Suppressor macrophage (primary cell): ENCODE measurements around the gene ZNF138.
"Not testable (repeated sequence)": the region's sequence is repeated elsewhere in the genome, so short reads cannot be mapped to it uniquely, and the experiment has no call there.

Source experiments
- DNase-seq, 4 experiments: peaks; one replicate each; pipeline ENCODE4 v3.0.0-alpha.2; 2020 to 2022

The ZNF138 gene

DNA sequence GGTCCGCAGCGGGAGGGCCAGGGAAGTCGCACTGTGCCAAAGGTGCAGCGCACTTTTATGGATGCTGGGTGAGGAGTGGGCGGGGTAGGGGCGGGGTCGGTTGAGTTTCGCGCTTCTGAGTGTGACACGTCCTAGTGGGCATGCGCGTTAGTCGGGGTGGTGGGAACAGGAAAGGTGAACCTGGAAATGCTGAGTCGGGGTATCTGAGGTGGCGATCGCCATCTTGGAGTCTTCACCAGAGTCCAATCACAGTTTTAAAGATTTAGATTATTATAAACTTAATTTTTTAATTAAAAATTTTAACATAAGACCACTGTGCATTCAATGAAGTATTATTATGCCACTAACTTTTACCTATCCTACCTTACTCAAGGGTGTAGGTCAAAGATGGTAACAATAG, 45.7 kb downstream of the ZNF138 start:
- no peak for DNase-seq

DNA sequence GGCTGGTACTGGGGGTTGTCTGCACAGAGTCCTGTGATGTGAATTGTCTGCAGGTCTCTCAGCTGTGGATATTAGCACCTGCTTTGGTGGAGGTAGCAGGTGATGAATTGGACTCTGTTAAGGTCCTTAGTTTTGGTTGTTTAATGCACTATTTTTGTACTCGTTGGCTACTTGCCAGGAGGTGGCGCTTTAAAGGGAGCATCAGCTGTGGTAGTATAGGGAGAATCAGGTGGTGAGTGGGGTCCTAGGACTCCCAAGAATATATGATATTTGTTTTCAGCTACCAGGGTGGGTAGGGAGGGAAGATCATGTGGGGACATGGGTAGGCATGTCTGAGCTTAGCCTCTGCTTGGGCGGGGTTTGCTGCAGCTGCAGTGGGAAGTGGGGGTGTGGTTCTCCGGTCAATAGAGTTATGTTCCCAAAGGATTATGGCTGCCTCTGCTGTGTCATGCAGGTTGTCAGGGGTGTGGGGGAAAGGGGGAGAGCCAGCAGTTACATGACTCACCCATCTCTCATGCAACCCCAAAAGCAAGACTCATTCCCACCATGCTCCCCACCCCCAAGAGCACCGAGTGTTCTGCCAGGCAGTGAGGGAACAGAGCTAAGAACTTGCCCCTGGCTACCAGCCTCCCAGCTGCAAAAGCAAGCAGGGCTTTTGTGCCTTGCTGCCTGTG, 55.2 kb downstream of the ZNF138 start:
- DNase-seq, result no peak

DNA sequence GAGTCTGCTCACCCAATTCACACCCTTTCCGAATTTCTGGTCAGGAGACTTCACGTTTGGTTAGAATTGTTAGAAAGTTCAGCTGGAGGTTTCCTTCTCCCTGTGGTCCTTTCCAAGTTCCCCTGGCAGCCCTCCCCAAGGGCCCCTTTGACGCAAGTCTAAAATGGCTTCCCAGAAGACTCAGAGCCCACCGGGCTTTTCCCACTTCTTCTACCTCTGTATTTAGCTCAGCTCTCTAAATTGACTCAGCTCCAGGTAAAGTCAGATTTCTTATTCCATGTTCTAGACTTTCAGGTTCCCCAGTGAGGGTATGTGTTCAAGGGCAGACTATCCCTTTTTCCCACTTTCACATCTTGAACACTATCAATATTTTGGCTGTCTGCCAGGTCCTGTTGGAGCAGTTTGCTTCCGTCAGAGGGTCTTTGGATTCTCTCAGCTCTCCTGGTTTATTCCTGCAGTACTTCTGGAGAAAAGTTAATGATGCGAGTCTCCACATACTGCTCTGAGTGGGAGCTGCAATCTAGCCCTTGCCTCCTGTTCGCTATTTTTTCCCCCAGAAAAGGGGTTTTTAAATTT, 55.8 kb downstream of the ZNF138 start:
- DNase-seq, result no peak

DNA sequence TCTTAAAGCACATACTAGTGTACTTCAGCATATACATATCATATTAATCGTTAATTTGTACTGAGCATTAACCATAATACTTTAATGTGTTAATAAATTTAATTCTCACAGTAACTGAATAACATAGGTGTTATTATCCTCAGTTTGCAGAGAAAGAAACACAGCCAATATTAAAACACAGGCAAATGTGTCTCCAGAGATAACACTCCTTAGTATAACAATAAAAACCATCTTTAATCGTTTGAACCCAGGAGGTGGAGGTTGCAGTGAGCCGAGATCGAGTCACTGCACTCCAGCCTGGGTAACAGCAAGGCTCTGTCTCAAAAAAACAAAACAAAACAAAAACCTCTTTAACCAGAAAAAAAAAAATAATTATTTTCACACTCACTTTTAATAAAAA, 59.5 kb downstream of the ZNF138 start:
- DNase-seq, result no peak

DNA sequence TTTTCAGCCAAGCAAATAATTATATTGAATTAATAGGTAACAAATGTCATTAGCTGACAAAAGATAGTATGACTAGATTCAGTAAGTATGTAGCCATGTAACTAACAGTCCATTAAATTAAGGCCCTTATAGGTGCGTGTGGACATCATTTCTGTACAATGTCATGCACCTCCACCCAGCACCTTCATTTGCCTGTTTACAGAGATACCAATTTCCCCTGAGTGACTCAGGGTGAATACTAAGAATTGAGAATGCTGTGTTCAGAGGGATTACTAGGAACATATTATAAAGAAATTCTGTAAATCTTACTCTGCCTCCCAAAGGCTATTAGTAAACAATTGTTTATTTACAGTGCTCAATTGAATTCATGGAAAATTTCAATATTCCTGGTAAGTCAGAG, 60.7 kb downstream of the ZNF138 start:
- DNase-seq, result no peak

DNA sequence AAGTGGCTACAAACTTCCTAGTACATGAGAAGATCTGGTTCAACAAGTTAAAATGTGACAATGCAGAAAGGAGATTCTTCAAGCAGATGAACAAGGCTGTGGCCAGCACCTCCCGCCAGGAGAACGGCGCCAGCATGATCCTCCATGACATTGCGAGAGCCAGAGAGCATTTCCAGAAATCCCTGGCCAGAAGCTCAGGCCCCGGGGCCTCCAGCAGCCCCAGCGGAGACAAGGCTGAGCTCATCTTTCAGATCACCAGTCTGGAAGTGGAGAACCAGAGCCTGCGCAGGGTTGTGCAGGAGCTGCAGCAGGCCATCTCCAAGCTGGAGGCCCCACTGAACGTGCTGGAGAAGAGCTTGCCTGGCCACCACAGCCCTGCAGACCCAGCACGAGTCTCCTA, 68.8 kb downstream of the ZNF138 start:
- no peak for DNase-seq

DNA sequence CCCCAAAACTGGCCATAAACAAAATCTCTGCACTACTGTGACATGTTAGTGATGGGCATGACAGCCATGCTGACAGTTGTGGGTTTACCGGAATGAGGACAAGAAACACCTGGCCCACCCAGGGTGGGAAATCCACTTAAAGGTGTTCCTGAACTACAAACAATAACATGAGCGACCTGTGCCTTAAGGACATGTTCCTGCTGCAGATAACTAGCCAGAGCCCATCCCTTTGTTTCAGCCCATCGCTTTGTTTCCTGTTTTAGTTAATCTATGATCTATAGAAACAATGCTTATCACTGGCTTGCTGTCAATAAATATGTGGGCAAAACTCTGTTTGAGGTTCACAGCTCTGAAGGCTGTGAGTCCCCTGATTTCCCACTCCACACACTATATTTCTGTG, 69.3 kb downstream of the ZNF138 start:
- DNase-seq, result not testable (repeated sequence)

DNA sequence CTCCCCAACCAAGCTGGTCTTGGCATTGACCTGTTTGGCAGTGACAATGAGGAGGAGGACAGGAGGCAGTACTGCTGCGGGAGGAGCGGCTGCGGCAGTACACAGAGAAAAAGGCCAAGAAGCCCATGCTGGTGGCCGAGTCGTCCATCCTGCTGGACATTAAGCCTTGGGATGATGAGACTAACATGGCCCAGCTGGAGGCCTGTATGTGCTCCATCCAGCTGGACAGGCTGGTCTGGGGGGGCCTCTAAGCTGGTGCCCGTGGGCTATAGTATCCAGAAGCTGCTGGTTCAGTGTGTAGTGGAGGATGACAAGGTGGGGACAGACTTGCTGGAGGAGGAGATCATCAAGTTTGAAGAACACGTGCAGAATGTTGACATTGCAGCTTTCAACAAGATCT, 69.7 kb downstream of the ZNF138 start:
- no peak for DNase-seq

DNA sequence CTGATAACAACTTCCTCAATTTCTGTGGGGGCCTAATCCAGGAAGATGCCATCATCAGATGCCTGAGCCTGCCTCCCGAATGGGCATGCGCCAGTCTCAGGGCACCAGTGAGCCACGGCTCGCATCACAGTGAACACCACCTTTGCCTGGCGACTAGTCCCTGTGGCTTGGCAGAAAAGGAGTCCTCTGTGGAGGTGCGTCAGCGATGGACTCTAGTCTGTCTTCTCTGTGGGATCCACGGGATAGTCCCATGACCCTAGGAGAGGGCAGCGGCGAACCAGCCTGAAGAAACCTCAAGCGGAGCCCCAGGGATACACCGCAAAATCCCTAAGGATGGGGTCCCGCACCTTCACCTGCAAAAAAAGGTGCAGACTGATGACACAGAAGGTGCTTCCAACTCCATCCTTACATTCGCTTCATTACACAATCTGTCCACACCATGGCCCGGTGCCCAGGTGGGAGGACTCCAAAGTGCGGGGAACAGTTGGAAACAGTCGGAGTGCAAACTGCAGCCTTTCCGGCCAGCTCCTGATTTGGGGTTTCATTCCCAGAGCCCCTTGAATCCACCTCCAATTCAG, 73.7 kb downstream of the ZNF138 start:
- no peak for DNase-seq

DNA sequence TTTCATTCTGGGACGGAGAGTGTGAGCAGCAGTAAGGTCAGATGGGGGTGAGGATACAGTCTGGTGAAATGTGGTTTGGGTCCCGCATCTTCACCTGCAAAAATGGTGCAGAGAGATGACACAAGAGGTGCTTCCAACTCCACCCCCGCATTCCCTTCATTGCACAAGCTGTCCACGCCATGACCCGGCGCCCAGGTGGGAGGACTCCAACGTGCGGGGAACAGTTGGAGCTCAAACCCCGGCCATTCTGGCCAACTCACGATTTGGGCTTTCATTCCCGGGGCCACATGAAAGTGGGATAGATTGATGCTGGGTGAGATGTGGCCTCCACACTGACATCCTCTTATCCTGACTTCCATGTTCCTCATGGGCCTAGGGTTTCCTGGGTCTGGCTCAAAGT, 74.3 kb downstream of the ZNF138 start:
- DNase-seq, result no peak

DNA sequence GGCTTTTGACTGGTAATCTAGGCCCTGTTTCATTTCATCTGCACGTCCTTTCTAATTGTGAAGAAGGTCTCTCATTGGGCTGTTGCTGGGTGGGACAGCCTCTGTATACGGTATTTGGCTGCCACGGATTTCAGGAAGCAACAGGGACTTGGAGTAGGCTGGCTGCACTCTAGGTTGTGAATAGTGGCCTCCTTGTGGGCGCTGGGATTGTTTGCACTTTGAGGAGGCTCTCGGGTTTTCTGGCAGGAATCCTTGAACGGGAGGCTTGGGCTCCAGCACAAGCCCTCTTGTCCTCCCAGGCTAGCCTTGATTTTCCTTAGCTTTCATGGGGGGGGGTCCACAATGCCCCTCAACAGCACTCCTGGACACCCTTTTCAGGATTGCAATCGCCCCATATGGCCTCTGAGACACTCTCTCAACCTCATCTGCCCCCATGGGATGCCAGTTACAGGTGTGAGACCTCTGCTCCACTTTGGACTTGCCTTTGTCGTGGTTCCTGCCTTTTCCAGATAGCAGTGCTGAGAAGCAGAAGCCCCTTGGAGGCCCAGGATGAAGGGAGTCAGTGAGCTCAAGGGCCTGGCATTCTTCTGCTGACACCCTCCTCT, 75.0 kb downstream of the ZNF138 start:
- no peak for DNase-seq

DNA sequence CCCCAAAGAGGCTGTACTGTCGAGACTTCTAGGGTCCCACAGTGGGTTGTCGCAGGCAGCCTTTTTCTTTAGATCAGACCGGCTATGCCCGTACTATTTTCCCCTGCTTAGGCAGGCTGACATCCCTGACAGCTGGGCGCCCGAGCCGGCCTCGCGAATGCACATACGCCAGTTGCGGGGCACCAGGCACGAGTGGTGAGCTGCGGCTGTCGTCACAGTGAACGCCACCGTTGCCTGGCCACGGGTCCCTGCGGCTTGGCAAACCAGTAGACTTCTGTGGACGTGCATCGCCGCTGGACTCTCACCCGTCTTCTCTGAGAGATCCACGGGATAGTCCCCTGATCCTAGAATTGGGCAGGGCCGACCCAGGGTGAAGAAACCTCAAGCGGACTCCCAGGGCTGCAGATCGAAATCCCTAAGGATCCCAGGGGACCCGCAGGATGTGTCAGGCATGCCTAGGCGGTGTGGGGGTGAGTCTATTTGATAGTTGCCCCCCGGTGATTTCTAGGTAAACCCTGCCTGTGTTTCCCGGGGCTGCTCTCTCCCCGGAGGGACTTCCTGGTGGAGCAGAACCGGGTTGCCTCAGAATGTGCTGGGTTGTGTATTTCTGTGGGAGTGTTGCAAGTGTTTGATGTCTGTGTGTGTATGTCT, 75.8 kb downstream of the ZNF138 start:
- DNase-seq, result no peak

DNA sequence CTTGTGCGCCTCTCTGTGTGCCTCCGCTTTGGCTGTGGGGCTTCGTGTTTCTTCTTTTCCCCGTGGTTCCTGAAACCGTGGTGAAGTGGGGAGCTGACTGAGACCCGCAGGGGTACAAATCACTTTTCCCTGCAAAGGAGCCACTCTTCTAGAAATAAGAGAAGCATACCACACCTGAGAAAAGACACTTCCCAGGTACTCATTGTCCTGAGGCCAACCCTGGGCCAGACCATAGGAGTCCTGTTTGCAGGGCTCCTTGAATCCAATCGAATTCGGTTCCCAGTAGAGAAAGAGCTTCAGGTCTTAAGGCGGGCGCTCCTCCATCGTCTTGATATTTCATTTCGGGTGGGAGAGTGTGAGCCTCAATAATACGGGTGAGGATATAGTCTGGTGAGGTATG, 76.4 kb downstream of the ZNF138 start:
- DNase-seq, result no peak

DNA sequence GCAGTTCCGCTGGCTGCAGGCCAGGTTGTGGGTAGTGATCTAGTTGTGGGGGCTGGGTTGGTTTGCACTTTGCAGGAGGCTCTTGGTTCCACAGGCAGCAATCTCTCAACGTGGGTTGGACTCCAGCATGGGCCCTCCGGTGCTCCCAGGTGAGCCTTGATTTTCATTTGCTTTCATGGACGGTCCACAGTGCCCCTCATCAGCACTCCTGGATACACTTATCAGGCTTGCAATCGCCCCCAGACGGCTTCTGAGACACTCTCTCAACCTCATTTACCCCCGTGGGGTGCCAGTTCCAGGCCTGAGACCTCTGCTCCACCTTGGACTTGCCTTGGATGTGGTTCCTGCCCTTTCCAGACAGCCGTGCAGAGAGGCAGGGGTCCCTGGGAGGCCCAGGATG, 77.5 kb downstream of the ZNF138 start:
- no peak for DNase-seq

DNA sequence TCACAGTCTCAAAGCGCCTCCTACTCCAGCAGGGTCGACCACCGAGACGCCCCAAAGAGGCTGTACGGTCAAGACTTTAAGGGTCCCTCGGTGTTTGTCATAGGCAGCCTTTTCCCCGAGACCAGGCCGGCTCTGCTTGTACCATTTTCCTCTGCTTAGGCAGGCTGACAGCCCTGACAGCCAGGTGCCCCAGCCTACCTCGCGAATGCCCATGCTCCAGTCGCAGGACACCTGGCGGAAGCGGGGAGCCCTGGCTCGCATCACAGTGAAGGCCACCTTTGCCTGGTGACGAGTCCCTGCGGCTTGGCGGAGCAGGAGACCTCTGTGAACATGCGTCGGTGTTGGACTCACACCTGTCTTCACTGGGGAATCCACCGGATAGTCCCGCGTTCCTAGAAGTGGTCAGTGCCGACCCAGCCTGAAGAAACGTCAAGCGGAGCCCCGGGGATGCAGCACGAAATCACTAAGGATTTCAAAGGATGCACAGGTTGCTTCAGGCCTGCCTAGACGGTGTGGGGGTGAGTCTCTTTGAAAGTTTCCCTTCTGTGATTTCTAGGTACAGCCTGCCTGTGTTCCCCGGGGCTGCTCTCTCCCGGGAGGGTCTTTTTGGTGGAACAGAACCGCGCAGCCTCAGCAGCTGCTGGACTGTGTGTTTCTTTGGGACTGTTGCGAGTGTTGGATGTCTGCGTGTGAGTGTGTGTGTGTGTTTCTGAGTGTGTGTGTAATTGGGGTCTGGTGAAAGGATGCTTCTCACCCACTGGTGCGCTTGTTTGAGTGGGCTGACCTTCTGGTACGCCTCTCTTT, 78.3 kb downstream of the ZNF138 start:
- no peak for DNase-seq

DNA sequence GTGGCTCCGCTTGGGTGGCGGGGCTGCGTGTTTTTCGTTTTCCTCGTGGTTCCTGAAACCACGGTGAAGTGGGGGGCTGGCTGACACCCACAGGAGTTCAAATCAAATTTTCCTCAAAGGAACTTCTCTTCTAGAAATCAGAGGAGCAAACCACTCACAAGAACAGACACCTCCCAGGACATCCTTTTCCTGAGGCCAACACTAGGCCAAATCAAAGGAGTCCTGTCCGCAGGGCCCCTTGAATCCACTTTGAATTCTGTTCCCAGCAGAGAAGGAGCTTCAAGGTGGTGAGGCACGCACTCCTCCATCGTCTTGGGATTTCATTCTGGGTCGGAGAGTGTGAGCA, 78.9 kb downstream of the ZNF138 start:
- no peak for DNase-seq

DNA sequence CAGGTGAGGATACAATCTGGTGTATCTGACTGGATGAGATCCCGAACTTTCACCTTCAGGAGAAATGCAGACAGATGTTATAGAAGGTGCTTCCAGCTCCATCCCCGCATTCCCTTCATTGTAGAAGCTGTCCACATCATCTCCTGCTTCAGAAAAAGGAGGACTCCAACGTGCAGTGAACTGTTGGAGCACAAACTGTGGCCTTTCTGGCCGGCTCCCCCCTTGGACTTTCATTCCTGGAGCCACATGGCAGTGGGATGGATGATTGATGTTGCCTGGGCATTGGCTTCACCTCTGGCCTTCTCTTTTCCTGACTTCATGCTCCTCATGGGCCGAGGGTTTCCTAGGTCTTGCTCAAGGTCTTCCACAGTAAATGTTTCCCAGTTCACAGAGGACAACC, 79.3 kb downstream of the ZNF138 start:
- no peak for DNase-seq

DNA sequence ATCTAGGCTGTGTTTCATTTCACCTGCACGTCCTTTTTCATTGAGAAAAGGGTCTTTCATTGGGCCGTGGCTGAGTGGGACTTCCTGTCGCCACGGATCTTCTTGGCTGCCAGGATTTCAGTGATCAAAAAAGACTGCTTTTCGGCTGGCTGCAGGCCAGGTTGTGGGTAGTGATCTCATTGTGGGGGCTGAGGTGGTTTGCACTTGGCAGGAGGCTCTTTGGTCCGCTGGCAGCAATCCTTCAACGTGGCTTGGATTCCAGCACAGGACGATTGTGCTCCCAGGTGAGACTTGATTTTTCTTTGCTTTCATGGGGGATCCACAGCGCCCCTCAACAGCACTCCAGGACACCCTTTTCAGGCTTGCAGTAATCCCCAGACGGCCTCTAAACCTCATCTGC, 79.9 kb downstream of the ZNF138 start:
- no peak for DNase-seq

DNA sequence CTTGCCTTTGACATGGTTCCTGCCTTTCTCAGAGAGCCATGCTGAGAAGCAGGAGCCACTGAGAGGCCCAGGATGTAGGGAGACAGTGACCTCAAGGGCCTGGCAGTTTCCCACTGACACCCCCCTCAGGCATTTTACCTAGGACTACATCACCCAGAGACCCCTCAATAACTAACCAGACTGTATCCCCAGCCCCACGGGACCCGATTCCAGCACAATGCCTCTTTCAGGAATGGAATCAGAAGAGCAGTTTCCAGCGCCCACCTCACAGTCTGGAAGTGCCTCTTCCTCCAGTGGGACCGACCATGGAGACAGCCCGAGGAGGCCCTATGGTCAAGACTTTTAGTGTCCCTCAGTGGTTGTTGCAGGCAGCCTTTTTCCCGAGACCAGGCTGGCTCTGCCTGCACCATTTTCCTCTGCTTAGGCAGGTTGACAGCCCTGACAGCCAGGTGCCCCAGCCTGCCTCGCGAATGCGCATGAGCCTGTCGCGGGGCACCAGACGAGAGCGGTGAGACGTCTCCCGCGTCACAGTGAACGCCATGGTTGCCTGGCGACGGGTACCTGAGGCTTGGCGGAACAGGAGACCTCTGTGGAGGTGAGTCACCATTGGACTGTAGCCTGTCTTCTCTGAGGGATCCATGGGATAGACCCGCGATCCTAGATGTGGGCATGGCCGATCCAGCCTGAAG, 80.5 kb downstream of the ZNF138 start:
- no peak for DNase-seq

DNA sequence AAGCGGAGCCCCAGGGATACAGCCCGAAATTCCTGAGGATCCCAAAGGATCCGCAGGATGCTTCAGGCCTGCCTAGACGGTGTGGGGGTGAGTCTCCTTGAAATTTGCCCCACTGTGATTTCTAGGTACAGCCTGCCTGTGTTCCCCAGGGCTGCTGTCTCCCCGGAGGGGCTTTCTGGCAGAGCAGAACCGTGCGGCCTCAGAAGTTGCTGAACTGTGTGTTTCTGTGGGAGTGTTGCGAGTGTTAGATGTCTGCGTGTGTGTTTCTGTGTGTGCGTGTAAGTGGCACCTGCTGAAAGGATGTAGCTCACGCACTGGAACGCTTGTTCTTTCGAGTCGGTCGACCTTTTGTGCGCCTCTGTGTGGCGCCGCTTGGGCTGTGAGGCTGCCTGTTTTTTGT, 81.0 kb downstream of the ZNF138 start:
- no peak for DNase-seq

DNA sequence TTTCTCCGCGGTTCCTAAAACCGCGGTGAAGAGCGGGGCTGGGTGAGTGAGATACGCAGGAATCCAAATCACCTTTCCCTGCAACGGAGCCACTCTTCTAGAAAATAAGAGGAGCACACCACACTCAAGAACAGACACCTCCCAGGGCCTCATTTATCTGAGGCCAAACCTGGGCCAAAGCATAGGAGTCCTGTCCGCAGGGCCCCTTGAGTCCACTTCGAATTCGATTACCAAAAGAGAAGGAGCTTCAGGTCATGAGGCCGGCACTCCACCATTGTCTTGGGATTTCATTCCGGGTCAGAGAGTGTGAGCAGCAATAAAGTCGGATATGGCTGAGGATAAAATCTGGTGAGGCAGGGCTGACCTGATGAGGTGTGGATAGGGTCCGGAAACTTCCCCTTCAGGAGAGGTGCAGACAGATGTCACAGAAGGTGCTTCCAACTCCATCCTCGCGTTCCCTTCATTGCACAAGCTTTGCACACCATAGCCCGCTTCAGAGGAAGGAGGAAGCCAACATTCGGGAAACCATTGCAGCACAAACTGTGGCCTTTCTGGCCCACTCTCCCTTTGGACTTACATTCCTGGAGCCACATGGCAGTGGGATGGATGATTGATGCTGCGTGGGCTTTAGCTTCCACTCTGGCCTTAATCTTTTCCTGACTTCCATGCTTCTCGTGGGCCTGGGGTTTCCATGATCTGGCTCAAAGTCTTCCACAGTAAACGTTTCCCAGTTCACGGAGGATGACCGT, 81.6 kb downstream of the ZNF138 start:
- no peak for DNase-seq
